Type B pancreatic cell (in vitro differentiated cells): Measurements from ENCODE around the gene YIPF1. TPM values are rescaled to one million over a fixed set of nuclear protein-coding genes. Genes with fewer than 3 reads are reported as not detected.
"Not testable (repeated sequence)": the region's sequence is repeated elsewhere in the genome, so short reads cannot be mapped to it uniquely, and the experiment has no call there.

ENCODE experiments used
- DNase-seq: peaks from one replicate; pipeline ENCODE4 v3.0.0; 2021; ENCODE audit warnings: mixed read lengths; ENCODE audit not compliant: unreplicated experiment; ENCODE audit errors: extremely low spot score
- H3K27ac Mint-ChIP-seq: 2 replicates; pipeline ENCODE4 v1.8.0; 2021; ENCODE audit warnings: mild to moderate bottlenecking, mixed read lengths
- H3K27me3 Mint-ChIP-seq: 2 replicates; pipeline ENCODE4 v1.8.0; 2021; ENCODE audit warnings: mixed read lengths
- H3K36me3 Mint-ChIP-seq: 2 replicates; pipeline ENCODE4 v1.8.0; 2021; ENCODE audit warnings: mixed read lengths
- H3K4me1 Mint-ChIP-seq: one replicate; pipeline ENCODE4 v1.8.0; 2021; ENCODE audit warnings: mixed read lengths; ENCODE audit not compliant: unreplicated experiment
- H3K4me3 Mint-ChIP-seq: 2 replicates; pipeline ENCODE4 v1.8.0; 2021; ENCODE audit warnings: mild to moderate bottlenecking, mixed read lengths
- H3K9me3 Mint-ChIP-seq: 2 replicates; pipeline ENCODE4 v1.8.0; 2021; ENCODE audit warnings: mixed read lengths
- total RNA-seq: library from RNA; stranded (reverse); gene quantifications from 2 replicates; pipeline ENCODE4 v1.2.1, GENCODE V29; 2021; ENCODE audit warnings: low replicate concordance
- TF ChIP-seq, protein P1 (sequence below): fragments of 200-600 bp; sonication (generic); conservative IDR thresholded peaks from 2 replicates; pipeline ENCODE4 v1.5.0; 2021; ENCODE audit warnings: antibody characterized with exemption, mild to moderate bottlenecking

The YIPF1 gene
- total RNA-seq, 1 donor from 2014 or later: 30.2 TPM

DNA sequence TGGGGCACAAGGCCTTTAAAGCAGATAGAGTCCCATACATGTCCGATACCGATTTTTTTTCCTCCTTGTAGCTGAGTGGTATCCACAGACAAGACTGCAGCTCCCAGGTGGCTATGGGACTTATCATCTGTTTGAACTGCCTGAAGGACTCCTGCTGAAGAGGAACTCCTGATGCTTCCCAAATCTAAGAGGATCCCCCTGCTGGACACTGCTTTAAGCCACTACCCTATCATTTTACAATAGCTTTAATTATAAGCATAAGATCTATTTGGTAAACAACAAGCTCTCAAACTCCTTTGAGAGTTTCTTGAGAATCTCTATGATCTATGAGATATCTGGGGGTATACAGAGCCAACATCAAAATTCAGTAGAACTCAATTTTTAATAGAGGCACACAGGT lies 63.2 kb downstream of the YIPF1 start:
- no peak for DNase-seq
- H3K36me3 Mint-ChIP-seq: peaks cover 19% of the 10 kb centered on the region
- no peaks in the 10 kb centered on the region for H3K4me1 Mint-ChIP-seq
- TF ChIP-seq, protein P1, sequence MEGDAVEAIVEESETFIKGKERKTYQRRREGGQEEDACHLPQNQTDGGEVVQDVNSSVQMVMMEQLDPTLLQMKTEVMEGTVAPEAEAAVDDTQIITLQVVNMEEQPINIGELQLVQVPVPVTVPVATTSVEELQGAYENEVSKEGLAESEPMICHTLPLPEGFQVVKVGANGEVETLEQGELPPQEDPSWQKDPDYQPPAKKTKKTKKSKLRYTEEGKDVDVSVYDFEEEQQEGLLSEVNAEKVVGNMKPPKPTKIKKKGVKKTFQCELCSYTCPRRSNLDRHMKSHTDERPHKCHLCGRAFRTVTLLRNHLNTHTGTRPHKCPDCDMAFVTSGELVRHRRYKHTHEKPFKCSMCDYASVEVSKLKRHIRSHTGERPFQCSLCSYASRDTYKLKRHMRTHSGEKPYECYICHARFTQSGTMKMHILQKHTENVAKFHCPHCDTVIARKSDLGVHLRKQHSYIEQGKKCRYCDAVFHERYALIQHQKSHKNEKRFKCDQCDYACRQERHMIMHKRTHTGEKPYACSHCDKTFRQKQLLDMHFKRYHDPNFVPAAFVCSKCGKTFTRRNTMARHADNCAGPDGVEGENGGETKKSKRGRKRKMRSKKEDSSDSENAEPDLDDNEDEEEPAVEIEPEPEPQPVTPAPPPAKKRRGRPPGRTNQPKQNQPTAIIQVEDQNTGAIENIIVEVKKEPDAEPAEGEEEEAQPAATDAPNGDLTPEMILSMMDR: peak; percentile 38
- H3K4me3 Mint-ChIP-seq: no peak overlapping the region
- no peaks in the 10 kb centered on the region for H3K27me3 Mint-ChIP-seq
- H3K27ac Mint-ChIP-seq: no peak overlapping the region
- H3K9me3 Mint-ChIP-seq: no peaks in the 10 kb centered on the region

GRCh38 chr1:53825306-53825705 lies 64.3 kb downstream of the YIPF1 start:
- H3K4me1 Mint-ChIP-seq: no peaks in the 10 kb centered on the region
- H3K27me3 Mint-ChIP-seq: no peaks in the 10 kb centered on the region
- no peak for DNase-seq
- H3K9me3 Mint-ChIP-seq: no peaks in the 10 kb centered on the region
- TF ChIP-seq, protein P1: no peak
- H3K27ac Mint-ChIP-seq: no peak overlapping the region
- H3K4me3 Mint-ChIP-seq: no peak overlapping the region
- H3K36me3 Mint-ChIP-seq: peaks cover 20% of the 10 kb centered on the region

DNA sequence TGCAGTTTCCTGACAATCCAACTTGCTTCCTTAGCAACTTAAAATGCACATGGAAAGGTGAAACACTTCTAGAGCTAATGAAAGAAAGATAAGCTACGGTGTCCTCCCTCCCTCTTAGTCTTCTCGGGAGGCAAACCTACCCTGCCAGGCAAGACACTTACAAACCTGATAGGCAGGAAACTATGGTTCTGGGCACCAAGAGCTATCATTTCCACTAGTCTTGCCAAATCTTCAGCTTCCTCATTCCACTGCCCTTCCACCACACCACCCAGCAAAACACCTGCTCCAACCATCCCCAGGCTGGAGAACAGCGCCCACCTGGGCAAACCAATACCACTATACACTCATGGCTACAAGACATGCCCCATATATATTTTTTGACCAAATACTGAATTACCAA lies 66.7 kb downstream of the YIPF1 start:
- Mint-ChIP-seq H3K4me3 (no peak overlapping the region), H3K4me1 (no peaks in the 10 kb centered on the region), H3K27me3 (no peaks in the 10 kb centered on the region), H3K9me3 (no peaks in the 10 kb centered on the region), H3K27ac (no peak overlapping the region), H3K36me3 (peaks cover 22% of the 10 kb centered on the region)
- TF ChIP-seq, protein P1: no peak
- DNase-seq: no peak

GRCh38 chr1:53821380-53821779 lies 68.2 kb downstream of the YIPF1 start:
- TF ChIP-seq, protein P1: peak; percentile 38
- no peak for DNase-seq
- Mint-ChIP-seq H3K36me3 (peaks cover 33% of the 10 kb centered on the region), H3K9me3 (no peaks in the 10 kb centered on the region), H3K4me1 (no peaks in the 10 kb centered on the region), H3K27ac (no peak overlapping the region), H3K4me3 (no peak overlapping the region), H3K27me3 (no peaks in the 10 kb centered on the region)

DNA sequence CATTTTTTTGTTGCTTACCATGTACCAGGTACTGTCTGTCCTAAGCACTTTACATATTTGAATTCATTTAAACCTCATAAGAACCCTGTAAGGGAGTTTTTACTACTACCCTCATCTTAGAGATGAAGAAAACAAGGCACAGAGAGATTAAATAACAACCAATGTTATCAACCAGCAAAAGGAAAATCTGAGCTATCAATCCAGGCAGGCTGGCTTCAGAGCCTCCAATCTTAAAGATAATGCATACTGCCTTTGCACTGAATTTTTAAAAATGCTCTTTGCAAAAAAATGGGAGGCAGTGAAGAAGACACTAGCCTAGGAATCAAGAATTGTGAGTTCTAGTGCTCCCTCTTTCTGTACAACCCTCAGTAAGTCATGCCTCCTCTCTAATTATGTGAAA lies 70.2 kb downstream of the YIPF1 start:
- DNase-seq: no peak
- Mint-ChIP-seq H3K36me3 (peaks cover 41% of the 10 kb centered on the region), H3K9me3 (no peaks in the 10 kb centered on the region), H3K4me1 (no peaks in the 10 kb centered on the region), H3K27me3 (no peaks in the 10 kb centered on the region), H3K4me3 (no peak overlapping the region), H3K27ac (no peak overlapping the region)
- TF ChIP-seq, protein P1: no peak

- not testable (repeated sequence) for DNase-seq, H3K4me1 Mint-ChIP-seq, H3K9me3 Mint-ChIP-seq, H3K4me3 Mint-ChIP-seq, H3K27me3 Mint-ChIP-seq, H3K27ac Mint-ChIP-seq
- peaks cover 60% of the 10 kb centered on the region for H3K36me3 Mint-ChIP-seq
Measured at GRCh38 chr1:53816584-53816983, 73.0 kb downstream of the YIPF1 start.

GRCh38 chr1:53815484-53815883 lies 74.1 kb downstream of the YIPF1 start:
- not testable (repeated sequence) for H3K4me1 Mint-ChIP-seq, H3K4me3 Mint-ChIP-seq, H3K9me3 Mint-ChIP-seq, H3K27ac Mint-ChIP-seq, DNase-seq, H3K27me3 Mint-ChIP-seq
- H3K36me3 Mint-ChIP-seq: peaks cover 63% of the 10 kb centered on the region
